Measurements from ENCODE around the gene PRKCB. TPM values are rescaled to one million over a fixed set of nuclear protein-coding genes. Genes with fewer than 3 reads are reported as not detected.

PRKCB gene
- total RNA-seq, 6 experiments from 2014 or later = not detected

DNA sequence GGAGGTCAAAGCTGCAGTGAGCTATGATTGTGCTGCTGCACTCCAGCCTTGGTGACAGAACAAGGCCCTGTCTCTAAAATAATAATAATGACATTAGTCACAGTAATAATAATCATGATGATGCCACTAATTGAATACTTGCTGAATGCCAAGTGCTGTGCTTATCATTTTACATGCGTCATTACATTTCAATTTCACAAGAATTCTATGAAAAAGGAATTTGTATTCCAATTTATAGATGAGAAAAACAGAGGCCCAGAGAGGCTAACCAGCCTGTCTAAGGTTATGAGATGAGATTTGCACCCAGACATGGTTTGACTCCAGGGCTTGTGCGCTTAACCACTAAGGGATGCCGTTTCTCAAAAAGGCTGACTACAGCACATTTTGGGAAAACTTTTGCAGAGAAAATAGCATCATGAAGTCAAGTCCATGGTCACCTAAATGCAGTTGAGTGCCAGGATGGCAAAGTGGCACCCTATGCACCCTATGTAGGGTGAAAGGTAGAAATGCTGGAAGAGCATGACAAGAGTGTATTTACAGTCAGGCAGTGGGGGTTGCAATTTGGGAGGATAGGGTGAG is 276.0 kb downstream of the PRKCB start:
- Mint-ChIP-seq H3K27ac (no peak overlapping the region), H3K9me3 (peaks cover 27% of the 10 kb centered on the region), H3K36me3 (ENCODE audit: low read depth) (no peaks in the 10 kb centered on the region), H3K4me1 (ENCODE audit: low read depth) (no peaks in the 10 kb centered on the region), H3K4me3 (no peak overlapping the region), H3K27me3 (ENCODE audit: insufficient read depth) (no peaks in the 10 kb centered on the region; the same call in 1 of the 2 replicates)
- TF ChIP-seq, protein P1, sequence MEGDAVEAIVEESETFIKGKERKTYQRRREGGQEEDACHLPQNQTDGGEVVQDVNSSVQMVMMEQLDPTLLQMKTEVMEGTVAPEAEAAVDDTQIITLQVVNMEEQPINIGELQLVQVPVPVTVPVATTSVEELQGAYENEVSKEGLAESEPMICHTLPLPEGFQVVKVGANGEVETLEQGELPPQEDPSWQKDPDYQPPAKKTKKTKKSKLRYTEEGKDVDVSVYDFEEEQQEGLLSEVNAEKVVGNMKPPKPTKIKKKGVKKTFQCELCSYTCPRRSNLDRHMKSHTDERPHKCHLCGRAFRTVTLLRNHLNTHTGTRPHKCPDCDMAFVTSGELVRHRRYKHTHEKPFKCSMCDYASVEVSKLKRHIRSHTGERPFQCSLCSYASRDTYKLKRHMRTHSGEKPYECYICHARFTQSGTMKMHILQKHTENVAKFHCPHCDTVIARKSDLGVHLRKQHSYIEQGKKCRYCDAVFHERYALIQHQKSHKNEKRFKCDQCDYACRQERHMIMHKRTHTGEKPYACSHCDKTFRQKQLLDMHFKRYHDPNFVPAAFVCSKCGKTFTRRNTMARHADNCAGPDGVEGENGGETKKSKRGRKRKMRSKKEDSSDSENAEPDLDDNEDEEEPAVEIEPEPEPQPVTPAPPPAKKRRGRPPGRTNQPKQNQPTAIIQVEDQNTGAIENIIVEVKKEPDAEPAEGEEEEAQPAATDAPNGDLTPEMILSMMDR (IDR thresholded peaks at IDR 0.05) = no peak
- no peak for DNase-seq

- DNase-seq = no peak
- H3K4me3 Mint-ChIP-seq = no peak overlapping the region
- H3K9me3 Mint-ChIP-seq = peaks cover 27% of the 10 kb centered on the region
- H3K4me1 Mint-ChIP-seq (ENCODE audit: low read depth) = no peaks in the 10 kb centered on the region
- H3K27me3 Mint-ChIP-seq (ENCODE audit: insufficient read depth) = no peaks in the 10 kb centered on the region; the same call in 1 of the 2 replicates
- no peak overlapping the region for H3K27ac Mint-ChIP-seq
- no peaks in the 10 kb centered on the region for H3K36me3 Mint-ChIP-seq (ENCODE audit: low read depth)
- TF ChIP-seq, protein P1 (IDR thresholded peaks at IDR 0.05) = no peak
These were observed 277.4 kb downstream of the PRKCB start for GRCh38 chr16:24113115-24113745.

GRCh38 chr16:24114876-24115275 is 279.1 kb downstream of the PRKCB start:
- no peaks in the 10 kb centered on the region for H3K4me1 Mint-ChIP-seq (ENCODE audit: low read depth)
- DNase-seq = no peak
- no peaks in the 10 kb centered on the region; the same call in none of the 2 replicates for H3K27me3 Mint-ChIP-seq (ENCODE audit: insufficient read depth)
- no peak overlapping the region for H3K27ac Mint-ChIP-seq
- H3K4me3 Mint-ChIP-seq = no peak overlapping the region
- H3K36me3 Mint-ChIP-seq (ENCODE audit: low read depth) = no peaks in the 10 kb centered on the region
- H3K9me3 Mint-ChIP-seq = peaks cover 34% of the 10 kb centered on the region
- TF ChIP-seq, protein P1 (IDR thresholded peaks at IDR 0.05) = no peak

DNA sequence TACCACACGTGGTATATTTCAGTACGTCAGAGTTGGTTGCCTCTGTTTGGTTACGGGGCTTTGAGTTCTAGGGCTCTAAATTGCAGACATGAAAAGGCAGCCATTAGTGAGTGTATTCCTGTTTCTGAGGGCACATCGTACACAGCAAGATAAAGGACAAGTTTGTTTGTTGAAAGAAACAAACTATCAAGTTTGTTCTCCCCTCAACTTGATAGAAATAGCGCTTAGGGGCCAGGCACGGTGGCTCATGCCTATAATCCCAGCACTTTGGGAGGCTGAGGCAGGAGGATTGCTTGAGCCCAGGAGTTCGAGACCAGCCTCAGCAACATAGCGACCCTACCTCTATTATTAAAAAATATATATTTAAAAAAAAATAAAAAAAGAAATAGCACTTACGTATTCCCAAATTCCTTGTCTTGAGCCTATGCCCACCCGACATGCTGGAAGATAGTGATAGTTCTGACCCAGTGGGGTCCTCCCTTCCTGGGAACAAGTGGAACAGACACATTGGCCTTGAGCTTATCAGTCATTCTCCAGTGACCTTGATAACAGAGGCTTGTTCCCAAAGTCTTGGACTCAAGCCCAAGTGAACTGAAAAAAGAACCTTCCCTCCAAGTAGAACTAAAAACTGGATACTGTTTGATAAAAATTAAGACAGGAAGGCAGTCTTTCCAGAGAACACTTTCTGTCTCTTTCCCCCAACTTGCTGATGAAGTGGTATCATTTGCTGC is 280.4 kb downstream of the PRKCB start:
- Mint-ChIP-seq H3K36me3 (ENCODE audit: low read depth) (no peaks in the 10 kb centered on the region), H3K9me3 (peaks cover 39% of the 10 kb centered on the region), H3K27ac (no peak overlapping the region), H3K4me3 (no peak overlapping the region), H3K27me3 (ENCODE audit: insufficient read depth) (no peaks in the 10 kb centered on the region; the same call in none of the 2 replicates), H3K4me1 (ENCODE audit: low read depth) (no peaks in the 10 kb centered on the region)
- TF ChIP-seq, protein P1 (IDR thresholded peaks at IDR 0.05) = no peak
- no peak for DNase-seq

GRCh38 chr16:24116989-24117388 is 281.2 kb downstream of the PRKCB start:
- H3K9me3 Mint-ChIP-seq = peaks cover 39% of the 10 kb centered on the region
- no peak for DNase-seq
- H3K4me1 Mint-ChIP-seq (ENCODE audit: low read depth) = no peaks in the 10 kb centered on the region
- H3K27me3 Mint-ChIP-seq (ENCODE audit: insufficient read depth) = peaks cover 2% of the 10 kb centered on the region
- TF ChIP-seq, protein P1 (IDR thresholded peaks at IDR 0.05) = no peak
- H3K4me3 Mint-ChIP-seq = no peak overlapping the region
- no peak overlapping the region for H3K27ac Mint-ChIP-seq
- no peaks in the 10 kb centered on the region for H3K36me3 Mint-ChIP-seq (ENCODE audit: low read depth)
